Iris pigment epithelial cell (primary cell): ENCODE data around the gene VSTM5.
"Not testable (repeated sequence)": the region's sequence is repeated elsewhere in the genome, so short reads cannot be mapped to it uniquely, and the experiment has no call there.

Experiments
- DNase-seq: peaks from one replicate; pipeline ENCODE4 v3.0.0-alpha.2; 2011; ENCODE audit warnings: low read depth

The VSTM5 gene

DNA sequence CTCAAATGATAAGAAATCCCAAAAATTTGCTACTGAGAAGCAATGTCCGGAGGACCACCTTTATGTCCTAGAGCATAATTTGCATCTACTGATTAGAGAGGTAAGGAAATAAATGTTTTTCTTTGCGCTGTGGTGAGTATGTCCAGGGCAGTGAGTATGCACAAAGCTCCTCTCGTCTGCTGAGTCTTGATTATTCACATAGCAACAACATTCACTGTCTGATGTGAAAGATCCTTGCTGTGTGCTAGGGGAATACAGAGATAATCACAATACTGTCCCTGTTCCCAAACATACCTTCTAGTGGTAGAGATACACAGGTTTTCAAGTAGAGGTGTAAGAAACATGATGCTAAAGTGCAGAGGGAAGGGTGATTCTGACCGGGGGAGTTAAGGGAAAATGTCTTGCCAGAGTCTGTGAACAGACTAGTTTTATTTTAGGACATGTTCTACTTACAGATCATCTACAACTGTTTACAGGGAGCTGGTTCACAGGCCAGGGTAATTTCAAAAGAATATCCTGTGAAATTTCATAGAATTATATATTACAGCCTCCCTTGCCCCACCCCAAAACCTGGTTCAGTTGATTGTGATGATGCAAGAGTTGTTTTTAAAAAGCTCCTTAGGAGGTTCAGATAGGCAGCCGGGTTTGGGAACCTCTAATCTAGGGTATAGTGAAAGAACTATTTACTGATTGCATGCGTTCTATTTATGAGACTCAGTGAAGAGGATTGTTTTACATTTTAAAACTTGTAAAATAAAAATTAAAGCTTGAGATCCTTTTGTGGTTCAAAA is 53.8 kb downstream of the VSTM5 start:
- no peak for DNase-seq

DNA sequence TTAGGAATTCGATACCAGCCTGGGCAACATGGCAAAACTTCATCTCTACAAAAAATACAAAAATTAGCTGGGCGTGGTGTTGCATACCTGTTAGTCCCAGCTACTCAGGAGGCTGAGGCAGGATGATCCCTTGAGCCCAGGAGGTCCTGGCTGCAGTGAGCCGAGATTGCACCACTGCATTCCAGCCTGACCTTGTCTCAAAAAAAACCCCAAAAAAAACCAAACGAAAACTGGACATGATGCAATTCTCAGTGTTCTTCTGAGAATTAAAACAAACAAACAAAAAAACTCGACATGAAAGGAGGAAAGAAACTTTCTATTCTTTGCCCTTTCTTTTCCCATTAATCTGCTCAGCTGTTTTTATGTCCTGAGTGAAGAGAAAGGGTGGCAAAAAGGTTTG is 58.9 kb downstream of the VSTM5 start:
- peak; percentile 48 for DNase-seq

DNA sequence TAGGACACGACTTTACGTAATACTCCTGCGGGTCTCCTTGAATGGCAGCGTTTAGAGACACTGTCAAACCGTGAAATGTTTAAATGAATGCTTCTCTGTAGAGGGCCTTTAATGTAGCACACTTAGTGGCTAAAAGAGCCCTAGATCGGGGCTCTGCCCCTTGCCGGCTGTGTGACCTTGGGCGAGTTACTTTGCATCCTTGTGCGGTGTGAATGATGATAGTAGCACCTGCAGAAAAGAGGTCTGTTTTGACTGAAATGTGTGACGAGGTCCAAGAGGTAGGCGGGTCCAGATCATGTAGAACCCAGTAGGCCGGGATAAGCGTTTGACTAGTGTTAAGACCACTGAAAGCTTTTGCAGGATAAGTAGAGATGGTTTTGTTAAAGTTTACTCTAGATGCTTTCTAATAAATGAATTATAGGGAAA is 65.5 kb downstream of the VSTM5 start:
- peak; percentile 16 for DNase-seq

DNA sequence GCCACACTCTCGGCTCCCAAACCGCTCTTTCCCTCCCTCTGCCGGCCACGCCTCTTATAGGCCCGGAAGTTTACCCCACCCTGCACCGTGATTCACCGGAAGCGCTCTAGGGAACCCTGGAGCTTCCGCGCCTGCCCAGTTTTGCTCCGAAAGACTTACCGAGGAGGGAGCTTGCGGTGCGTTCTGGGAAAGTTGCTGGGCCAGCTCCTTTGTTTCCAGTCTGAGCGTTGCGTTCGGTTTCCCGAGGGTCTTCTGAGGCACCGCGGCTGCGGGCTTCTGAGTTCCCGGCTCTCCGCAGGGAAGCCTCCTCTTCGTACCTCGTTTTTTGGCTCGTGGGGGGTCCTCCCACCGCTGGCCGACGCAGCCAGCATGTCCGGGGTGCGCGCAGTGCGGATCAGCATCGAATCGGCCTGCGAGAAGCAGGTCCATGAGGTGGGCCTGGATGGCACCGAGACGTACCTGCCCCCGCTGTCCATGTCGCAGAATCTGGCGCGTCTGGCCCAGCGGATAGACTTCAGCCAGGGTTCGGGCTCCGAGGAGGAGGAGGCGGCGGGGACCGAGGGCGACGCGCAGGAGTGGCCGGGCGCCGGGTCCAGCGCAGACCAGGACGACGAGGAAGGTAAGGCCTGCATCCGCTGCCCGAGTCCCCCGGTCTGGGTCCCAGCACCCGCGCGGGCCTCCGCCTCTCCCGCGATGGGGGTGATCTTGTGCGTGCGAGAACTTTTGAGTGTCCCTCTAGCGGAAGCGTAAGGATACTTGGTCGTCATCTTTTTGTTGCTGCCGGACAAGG is 66.1 kb downstream of the VSTM5 start, which contains the start of gene MED17:
MED17 (plus strand) TSS at position 138 of the 790 bp plus-strand sequence; CDS start at position 370, 232 bp downstream.
- peak; percentile 95 for DNase-seq

DNA sequence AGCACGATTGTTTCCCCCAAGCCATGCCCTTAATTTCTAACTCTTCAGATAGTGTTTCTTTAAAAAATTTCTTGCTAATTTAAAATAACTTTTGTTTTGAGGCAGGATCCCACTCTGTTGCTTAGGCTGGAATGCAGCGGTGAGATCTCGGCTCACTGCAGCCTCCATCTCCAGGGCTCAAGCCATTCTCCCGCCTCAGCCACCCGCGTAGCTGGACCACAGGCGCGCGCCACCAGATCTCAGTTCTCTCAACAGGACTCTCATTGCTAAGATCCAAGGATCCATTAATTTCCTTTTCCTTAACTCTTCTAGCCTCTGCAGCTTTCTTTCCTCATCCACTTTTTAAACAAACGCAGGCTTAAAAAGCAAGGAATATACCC is 66.7 kb downstream of the VSTM5 start:
- no peak for DNase-seq

DNA sequence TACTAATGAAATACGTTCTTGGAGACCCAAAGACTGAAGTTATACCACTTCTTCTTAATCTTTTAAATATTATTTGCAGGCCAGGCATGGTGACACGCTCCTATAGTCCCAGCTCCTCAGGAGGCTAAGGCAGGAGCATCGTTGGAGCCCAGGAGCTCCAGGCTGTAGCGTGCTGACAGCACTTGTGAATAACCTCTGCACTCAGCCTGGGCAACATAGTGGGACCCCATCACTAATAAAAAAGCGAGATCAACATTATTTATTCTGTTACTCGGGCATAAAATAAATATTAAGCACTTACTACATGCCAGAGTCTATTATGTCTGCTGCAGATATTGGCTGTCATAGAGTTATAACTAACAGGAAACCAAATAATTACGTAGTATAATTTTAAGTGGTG is 67.1 kb downstream of the VSTM5 start:
- no peak for DNase-seq

DNA sequence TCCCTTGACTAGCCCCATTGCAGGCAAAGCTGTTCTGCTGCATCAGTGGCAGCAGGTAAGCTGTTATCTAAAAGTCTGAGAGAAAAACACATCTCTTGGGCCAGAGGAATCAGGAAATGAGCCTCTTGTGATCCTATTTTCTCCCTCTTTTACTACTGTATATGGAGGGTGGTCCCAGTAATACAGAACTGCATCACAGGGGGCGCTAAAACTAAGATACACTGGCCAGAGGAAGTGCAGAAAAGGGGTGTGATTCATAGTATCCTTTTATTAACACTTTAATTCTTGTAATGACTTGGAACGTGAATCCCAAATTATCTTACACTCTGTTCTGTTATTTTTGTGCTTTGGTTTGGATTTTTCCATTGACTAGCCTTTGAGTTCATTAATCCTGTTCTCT is 75.1 kb downstream of the VSTM5 start:
- DNase-seq: peak; percentile 13

DNA sequence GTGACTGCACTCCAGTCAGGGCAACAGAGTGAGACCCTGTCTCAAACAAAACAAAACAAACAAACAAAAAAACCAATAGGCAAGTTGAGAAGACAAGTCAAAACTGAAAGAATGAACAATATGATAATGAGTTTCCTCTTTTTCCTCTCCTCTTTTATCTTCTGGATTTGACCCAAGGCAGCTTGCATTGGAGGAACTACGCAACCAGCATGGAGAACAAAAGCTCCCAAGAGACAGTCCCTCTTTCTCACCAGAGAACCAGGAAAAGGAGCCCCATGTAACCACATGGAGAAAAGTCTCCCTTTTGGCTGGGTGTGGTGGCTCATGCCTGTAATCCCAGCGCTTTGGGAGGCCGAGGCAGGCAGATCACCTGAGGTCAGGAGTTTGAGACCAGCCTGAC is 75.9 kb downstream of the VSTM5 start:
- DNase-seq: not testable (repeated sequence)

DNA sequence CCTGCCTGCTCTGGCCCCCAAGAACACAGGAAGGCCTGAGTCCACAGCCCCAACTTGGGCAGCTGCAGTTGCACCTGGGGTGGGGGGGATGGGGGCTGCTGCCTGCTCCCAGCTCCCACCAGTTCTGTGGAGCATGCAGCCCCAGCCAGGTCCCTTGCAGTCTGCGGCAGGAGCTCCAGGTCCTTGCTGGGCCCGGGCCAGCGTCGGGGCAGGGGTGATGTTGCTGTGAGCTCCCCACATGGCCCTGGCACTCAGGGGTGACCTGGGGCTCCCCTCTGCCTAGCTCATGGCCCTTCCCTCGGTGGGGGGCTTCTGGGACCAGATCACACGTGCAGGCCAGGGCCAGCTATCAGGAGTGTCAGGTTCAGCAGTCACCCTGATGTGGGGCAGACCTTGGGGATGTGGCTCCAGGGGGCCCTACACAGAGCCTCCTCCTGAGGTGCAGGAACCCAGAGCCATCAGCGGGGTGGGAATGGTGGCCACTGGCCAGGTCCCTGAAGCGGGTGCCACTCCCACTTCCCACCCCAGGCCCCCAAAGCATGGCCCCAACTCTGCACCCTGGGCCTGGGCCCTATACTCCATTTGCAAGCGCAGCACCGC is 76.7 kb downstream of the VSTM5 start:
- no peak for DNase-seq

DNA sequence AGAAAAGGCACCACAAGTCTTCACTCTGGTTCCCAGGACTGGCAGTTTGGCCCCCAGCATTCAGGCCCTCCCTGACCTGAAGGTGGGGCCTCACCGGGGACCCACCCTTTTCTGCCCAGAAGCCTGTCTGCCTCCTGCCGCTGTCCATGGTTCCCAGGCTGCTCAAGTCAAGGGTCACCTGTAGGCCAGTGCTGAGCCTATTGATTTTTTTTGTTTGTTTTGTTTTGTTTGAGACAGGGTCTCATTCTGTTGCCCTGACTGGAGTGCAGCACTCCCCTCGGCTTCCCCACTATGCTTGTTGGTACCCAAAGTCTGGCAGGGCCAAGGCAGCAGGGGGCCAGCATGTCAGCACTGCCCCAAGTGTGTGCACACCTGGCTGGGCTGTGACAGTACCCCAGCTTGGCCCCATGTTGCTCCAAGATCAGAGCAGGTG is 77.4 kb downstream of the VSTM5 start:
- no peak for DNase-seq

DNA sequence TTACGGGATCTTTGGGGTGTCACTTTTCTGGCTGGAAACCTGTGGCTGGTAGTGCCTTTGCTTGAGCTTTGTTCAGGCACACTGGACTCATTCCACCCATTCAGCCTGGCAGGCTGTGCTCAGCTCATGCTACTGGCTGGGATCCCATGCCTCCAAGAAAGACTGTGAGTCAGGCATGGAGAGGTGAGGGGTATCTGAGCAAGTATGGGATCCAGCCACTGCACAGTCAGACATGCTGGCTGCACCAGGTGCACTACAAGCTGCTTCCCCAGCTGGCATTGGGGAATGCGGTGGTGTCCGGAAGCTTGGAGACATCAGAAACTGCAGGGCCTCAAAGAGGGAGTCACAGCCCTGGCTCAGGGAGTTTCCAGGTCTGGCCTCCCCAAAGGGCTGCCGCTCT is 78.3 kb downstream of the VSTM5 start:
- no peak for DNase-seq

DNA sequence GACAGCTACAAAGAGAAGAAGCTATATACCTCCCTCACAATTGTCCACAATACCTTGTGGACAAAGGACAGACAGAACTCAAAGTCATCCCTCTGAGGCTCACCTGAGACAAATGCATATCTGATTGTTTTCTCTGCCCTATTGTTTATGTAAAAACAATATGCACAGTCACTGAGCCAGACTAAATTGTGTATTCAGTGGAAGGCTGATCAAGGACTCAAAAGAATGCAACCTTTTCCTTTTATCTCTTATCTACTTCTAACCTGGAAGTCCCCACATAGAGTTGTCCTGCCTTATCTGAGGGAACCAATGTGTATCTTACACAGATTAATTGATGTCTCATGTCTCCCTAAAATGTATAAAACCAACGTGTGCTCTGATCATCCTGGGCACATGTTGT is 80.3 kb downstream of the VSTM5 start:
- no peak for DNase-seq
